ENCODE results near the gene HNF4A. TPM values are rescaled to one million over a fixed set of nuclear protein-coding genes. Genes with fewer than 3 reads are reported as not detected.

Gene HNF4A
- polyA plus RNA-seq, 1 of the 3 experiments (the other 2 are of a cell fraction) = not detected

- Histone ChIP-seq H3K27ac (ENCODE audit: low read depth in 2 of 2, low read length in 1 of 2) (no peak overlapping the region), H3K9ac (no peak overlapping the region), H3K79me2 (ENCODE audit: insufficient read depth) (peaks cover 29% of the 10 kb centered on the region; the same call in 1 of the 2 replicates), H3K9me2 (no peaks in the 10 kb centered on the region), H3K27me3 (ENCODE audit: insufficient read depth) (no peaks in the 10 kb centered on the region), H2AFZ (ENCODE audit: low read depth) (no peak overlapping the region), H3K36me3 (replicated peaks in 1 of 2; ENCODE audit: control insufficient read depth in 1 of 2, insufficient read depth in 2 of 2, low read length in 1 of 2) (peaks cover 8 to 32% of the 10 kb centered on the region in 2 experiments), H3K4me2 (no peak overlapping the region), H3K4me3 (ENCODE audit: low read depth in 2 of 2, low read length in 1 of 2) (no peak overlapping the region), H3K9me3 (no peaks in the 10 kb centered on the region), H3F3A (replicated peaks; ENCODE audit: insufficient read depth) (peaks cover 6% of the 10 kb centered on the region), H3K4me1 (ENCODE audit: control insufficient read depth in 1 of 2, insufficient read depth in 2 of 2, low read depth in 1 of 2, low read length in 1 of 2) (peaks cover 0 to 14% of the 10 kb centered on the region in 2 experiments; a peak in 2 of 4 replicates), H4K20me1 (ENCODE audit: insufficient read depth) (no peaks in the 10 kb centered on the region)
- CTCF ChIA-PET = interaction anchor here (0.8 to 1.6 kb wide), 4 partner anchors 9 to 203 kb away, joined by 3 to 8 read pairs (median 4); no protein-coding TSS in a partner anchor
- no peak for TF ChIP-seq NFIC (IDR thresholded peaks at IDR 0.05; ENCODE audit: borderline replicate concordance)
- no peak for TF ChIP-seq TEAD4 (IDR thresholded peaks at IDR 0.05; ENCODE audit: borderline replicate concordance, insufficient read depth)
- no peak for TF ChIP-seq EZH2phosphoT487 (IDR thresholded peaks at IDR 0.05; ENCODE audit: borderline replicate concordance, low read depth)
- no peak for TF ChIP-seq FOXM1 (IDR thresholded peaks at IDR 0.05; ENCODE audit: low read depth)
- no peak for TF ChIP-seq RCOR1 (IDR thresholded peaks at IDR 0.05; ENCODE audit: low read length)
- no peak for TF ChIP-seq IRF3 (IDR thresholded peaks at IDR 0.05; ENCODE audit: low read depth, low read length)
- no peak for TF ChIP-seq RAD21 (IDR thresholded peaks at IDR 0.05; ENCODE audit: low read length)
- no peak for TF ChIP-seq SMC3 (IDR thresholded peaks at IDR 0.05; ENCODE audit: low read depth, low read length)
- no peak for TF ChIP-seq ZBTB33 (IDR thresholded peaks at IDR 0.05; ENCODE audit: borderline replicate concordance, low read depth)
- TF ChIP-seq MAX (IDR thresholded peaks at IDR 0.05; ENCODE audit: low read depth) = no peak
- TF ChIP-seq POLR2AphosphoS5 (IDR thresholded peaks at IDR 0.05; ENCODE audit: low read depth, low read length) = no peak
- no peak for TF ChIP-seq MEF2A (IDR thresholded peaks at IDR 0.05; ENCODE audit: borderline replicate concordance, low read depth)
- TF ChIP-seq YY1 (IDR thresholded peaks at IDR 0.05; ENCODE audit: low read depth) = no peak
- TF ChIP-seq FOXJ3 (CRISPR knock-in tag; IDR thresholded peaks at IDR 0.05) = no peak
- TF ChIP-seq CHD2 (IDR thresholded peaks at IDR 0.05; ENCODE audit: low read length, partially characterized antibody) = no peak
- TF ChIP-seq PBX3 (IDR thresholded peaks at IDR 0.05) = no peak
- TF ChIP-seq EP300 (IDR thresholded peaks at IDR 0.05; ENCODE audit: borderline replicate concordance in 1 of 2, low read depth in 1 of 2, low read length in 1 of 2) = no peak
- 92% methylated on average over 15 of the region's 18 CpGs for WGBS (ENCODE audit: low lambda C conversion rate)
- POLR2A ChIA-PET = no interaction called here
- DNase-seq = no peak
These were observed 124.6 kb downstream of the HNF4A start for GRCh38 chr20:44480097-44480496.
